BJ (cell line): Measurements from ENCODE around the gene LANCL1. TPM values are rescaled to one million over a fixed set of nuclear protein-coding genes. Genes with fewer than 3 reads are reported as not detected.

Source experiments
- CTCF ChIA-PET: fragments of 350-600 bp; formaldehyde crosslinking; extraction: SDS; loops from one replicate; lab custom pipeline; 2021; ENCODE audit warnings: antibody characterized with exemption, inconsistent platforms; lab: Yijun Ruan, JAX
- POLR2A ChIA-PET: fragments of 300-600 bp; sonication (Branson Sonifier 250); formaldehyde crosslinking; extraction: SDS; loops from one replicate; lab custom pipeline; 2021; ENCODE audit warnings: antibody characterized with exemption; lab: Charles Lee
- DNase-seq: peaks from one replicate; pipeline ENCODE4 v3.0.0-alpha.2; 2011; ENCODE audit warnings: low read depth
- H3K27me3 ChIP-seq: 2 replicates; pipeline ENCODE4 v1.6.0; 2011; ENCODE audit warnings: low read length; ENCODE audit not compliant: control insufficient read depth, insufficient read depth
- H3K36me3 ChIP-seq: 2 replicates; pipeline ENCODE4 v1.5.1; 2011; ENCODE audit warnings: low read length; ENCODE audit not compliant: control insufficient read depth, insufficient read depth
- H3K4me3 ChIP-seq: 2 replicates; pipeline ENCODE4 v1.5.1; 2011; ENCODE audit warnings: low read depth, mild to moderate bottlenecking, control low read depth, low read length
- polyA plus RNA-seq: library from polyadenylated mRNA; depleted of rRNA; stranded (reverse); fragments of >200 nt; gene quantifications from 2 replicates; pipeline ENCODE4 v1.2.3, GENCODE V29; 2011
- TF ChIP-seq, protein P1 (sequence below): IDR thresholded peaks from 2 replicates; pipeline ENCODE4 v1.5.1; 2011; ENCODE audit warnings: low read depth, mild to moderate bottlenecking, control low read depth, inconsistent platforms, low read length, moderate library complexity; ENCODE audit not compliant: insufficient read depth

LANCL1 gene
- polyA plus RNA-seq, 1 experiment = 55.6 TPM

GRCh38 chr2:210477496-210477895 is 937 bp upstream of the LANCL1 start:
- TF ChIP-seq, protein P1, sequence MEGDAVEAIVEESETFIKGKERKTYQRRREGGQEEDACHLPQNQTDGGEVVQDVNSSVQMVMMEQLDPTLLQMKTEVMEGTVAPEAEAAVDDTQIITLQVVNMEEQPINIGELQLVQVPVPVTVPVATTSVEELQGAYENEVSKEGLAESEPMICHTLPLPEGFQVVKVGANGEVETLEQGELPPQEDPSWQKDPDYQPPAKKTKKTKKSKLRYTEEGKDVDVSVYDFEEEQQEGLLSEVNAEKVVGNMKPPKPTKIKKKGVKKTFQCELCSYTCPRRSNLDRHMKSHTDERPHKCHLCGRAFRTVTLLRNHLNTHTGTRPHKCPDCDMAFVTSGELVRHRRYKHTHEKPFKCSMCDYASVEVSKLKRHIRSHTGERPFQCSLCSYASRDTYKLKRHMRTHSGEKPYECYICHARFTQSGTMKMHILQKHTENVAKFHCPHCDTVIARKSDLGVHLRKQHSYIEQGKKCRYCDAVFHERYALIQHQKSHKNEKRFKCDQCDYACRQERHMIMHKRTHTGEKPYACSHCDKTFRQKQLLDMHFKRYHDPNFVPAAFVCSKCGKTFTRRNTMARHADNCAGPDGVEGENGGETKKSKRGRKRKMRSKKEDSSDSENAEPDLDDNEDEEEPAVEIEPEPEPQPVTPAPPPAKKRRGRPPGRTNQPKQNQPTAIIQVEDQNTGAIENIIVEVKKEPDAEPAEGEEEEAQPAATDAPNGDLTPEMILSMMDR = no peak
- CTCF ChIA-PET = interaction anchor here (1.1 to 1.3 kb wide), 2 partner anchors 15 to 26 kb away, joined by 4 read pairs; no protein-coding TSS in a partner anchor

DNA sequence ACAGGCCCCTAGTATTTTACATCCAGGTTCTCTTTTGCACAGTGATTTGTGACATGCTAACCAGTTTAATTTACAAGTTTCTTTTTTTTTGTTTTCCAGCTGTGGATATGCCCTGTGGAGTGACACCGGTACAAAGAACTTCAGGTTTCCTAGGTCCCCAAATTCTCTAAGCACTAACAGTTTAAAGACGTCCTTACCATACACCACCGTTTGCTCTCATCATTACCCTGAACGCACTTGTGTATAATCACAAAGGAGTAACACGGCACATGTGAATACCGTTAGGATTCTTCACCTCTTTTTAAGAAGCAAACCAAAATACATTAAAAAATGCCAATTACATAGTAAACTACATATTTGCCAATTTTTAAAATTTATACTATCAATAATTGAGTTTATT is 853 bp downstream of the LANCL1 start:
- Histone ChIP-seq H3K36me3 (no peaks in the 10 kb centered on the region), H3K4me3 (peak overlapping the region; percentile 81), H3K27me3 (no peaks in the 10 kb centered on the region)
- CTCF ChIA-PET = interaction anchor here (0.6 kb wide), 1 partner anchor 13 kb away, joined by 3 read pairs; no protein-coding TSS in a partner anchor
- POLR2A ChIA-PET = no interaction called here
- no peak for DNase-seq
- TF ChIP-seq, protein P1 = no peak

More at GRCh38 chr2:210477496-210477895, 937 bp upstream of the LANCL1 start:
- Histone ChIP-seq H3K36me3 (no peaks in the 10 kb centered on the region), H3K4me3 (peak overlapping the region; percentile 81), H3K27me3 (no peaks in the 10 kb centered on the region)
- DNase-seq = peak; percentile 19
- POLR2A ChIA-PET = no interaction called here

- POLR2A ChIA-PET = no interaction called here
- Histone ChIP-seq H3K27me3 (no peaks in the 10 kb centered on the region), H3K4me3 (no peak overlapping the region), H3K36me3 (no peaks in the 10 kb centered on the region)
- CTCF ChIA-PET = no interaction called here
- TF ChIP-seq, protein P1 = no peak
- DNase-seq = no peak
Measured at GRCh38 chr2:210474776-210475175, 1.8 kb downstream of the LANCL1 start.

GRCh38 chr2:210461401-210461800 is 15.2 kb downstream of the LANCL1 start:
- TF ChIP-seq, protein P1 = no peak
- H3K27me3 ChIP-seq = no peaks in the 10 kb centered on the region
- H3K36me3 ChIP-seq = 0 out of 2 replicates have a peak, but pooled peaks cover 2% of the 10 kb centered on the region
- ChIA-PET CTCF (interaction anchor here (0.6 to 1.0 kb wide), 3 partner anchors 8 to 41 kb away, joined by 3 read pairs; no protein-coding TSS in a partner anchor), POLR2A (no interaction called here)
- DNase-seq = no peak
- no peak overlapping the region for H3K4me3 ChIP-seq

DNA sequence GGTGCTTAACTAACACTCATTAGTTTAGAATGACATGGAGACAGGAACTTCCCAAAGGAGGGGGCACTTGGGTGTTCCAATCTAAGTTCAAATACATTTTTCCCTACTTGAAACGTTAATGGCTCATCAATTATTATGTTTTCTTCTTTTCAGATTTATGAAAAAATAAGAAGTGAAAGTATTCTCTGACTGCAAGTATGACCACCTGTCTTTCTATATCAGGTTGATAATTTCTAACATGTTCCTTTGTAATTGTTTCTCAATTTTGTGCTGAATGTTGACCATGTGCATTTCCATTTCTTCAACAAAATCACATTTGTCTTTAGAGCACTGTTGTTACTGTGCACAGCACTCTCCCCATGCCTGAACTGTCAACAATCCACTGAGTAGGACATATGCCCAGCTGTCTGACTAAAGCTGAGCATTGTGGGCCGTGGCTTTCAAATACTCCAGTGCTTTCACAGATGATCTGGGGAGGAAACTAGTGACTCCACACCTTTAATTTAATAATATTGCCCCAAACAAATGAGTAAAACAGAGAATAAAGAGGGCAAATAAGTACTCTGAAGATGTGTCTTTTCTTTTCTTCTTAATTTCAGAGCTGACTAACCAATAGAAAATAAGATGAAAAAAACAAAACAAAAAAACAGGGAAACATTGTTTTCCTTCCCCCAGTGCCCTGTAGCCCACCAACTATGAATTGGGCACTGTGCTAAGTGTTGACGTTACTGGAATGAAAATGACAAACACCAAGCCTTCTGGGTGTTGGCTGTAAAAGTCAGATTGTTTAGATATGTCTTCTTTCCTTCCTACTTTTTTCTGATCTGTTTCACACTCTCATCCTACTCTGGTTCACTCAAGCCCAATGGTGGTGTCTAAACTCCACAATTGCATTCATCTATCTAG is 16.0 kb downstream of the LANCL1 start:
- DNase-seq = no peak
- POLR2A ChIA-PET = no interaction called here
- CTCF ChIA-PET = interaction anchor here (0.6 to 1.0 kb wide), 3 partner anchors 20 to 423 kb away, joined by 3 read pairs; no protein-coding TSS in a partner anchor
- Histone ChIP-seq H3K27me3 (no peaks in the 10 kb centered on the region), H3K36me3 (0 out of 2 replicates have a peak, but pooled peaks cover 2% of the 10 kb centered on the region), H3K4me3 (no peak overlapping the region)
- TF ChIP-seq, protein P1 = no peak
